OCI-LY7 (cell line): ENCODE measurements around the gene CTNNBIP1. TPM values are rescaled to one million over a fixed set of nuclear protein-coding genes. Genes with fewer than 3 reads are reported as not detected.

Source experiments
- BruUV-seq: library from RNA; stranded (reverse); fragments of 400-500 nt; replicated peaks from 2 replicates; lab custom pipeline; 2021; lab: Mats Ljungman, UMichigan
- CTCF ChIA-PET: fragments of 300-600 bp; sonication (Branson Sonifier 250); formaldehyde crosslinking; loops from one replicate; lab custom pipeline; 2022; ENCODE audit warnings: antibody characterized with exemption; ENCODE audit not compliant: unreplicated experiment; lab: Charles Lee
- POLR2A ChIA-PET: fragments of 300-600 bp; sonication (Branson Sonifier 250); formaldehyde crosslinking; loops from one replicate; lab custom pipeline; 2022; ENCODE audit warnings: antibody characterized with exemption; lab: Charles Lee
- DNase-seq: peaks from one replicate; pipeline ENCODE4 v3.0.0-alpha.2; 2015; ENCODE audit warnings: low spot score
- H2AFZ ChIP-seq: fragments of 200-600 bp; sonication (generic), shearing (Covaris generic); 2 replicates; pipeline ENCODE4 v1.6.1; 2014; ENCODE audit warnings: mild to moderate bottlenecking, antibody characterized with exemption, low read length, moderate library complexity
- H3K27ac ChIP-seq: fragments of 200-600 bp; sonication (generic); 2 replicates; pipeline ENCODE4 v1.5.1; 2014; ENCODE audit warnings: mixed run types, low read depth, mild to moderate bottlenecking, moderate library complexity, low read length, inconsistent platforms; ENCODE audit not compliant: poor library complexity, severe bottlenecking
- H3K36me3 ChIP-seq: fragments of 200-600 bp; sonication (generic); 2 replicates; pipeline ENCODE4 v1.6.1; 2014; ENCODE audit warnings: mild to moderate bottlenecking, antibody characterized with exemption, low read length, moderate library complexity, mixed read lengths; ENCODE audit not compliant: insufficient read depth
- H3K4me1 ChIP-seq: fragments of 200-600 bp; sonication (generic); 2 replicates; pipeline ENCODE4 v1.5.1; 2014; ENCODE audit warnings: mild to moderate bottlenecking, low read length; ENCODE audit not compliant: insufficient read depth, poor library complexity, severe bottlenecking
- H3K4me2 ChIP-seq: fragments of 200-600 bp; sonication (generic); 2 replicates; pipeline ENCODE4 v1.6.1; 2014; ENCODE audit warnings: mild to moderate bottlenecking, low read length
- H3K4me3 ChIP-seq: fragments of 200-600 bp; sonication (generic); 2 replicates; pipeline ENCODE4 v1.5.1; 2014; ENCODE audit warnings: mild to moderate bottlenecking, low read depth, low read length; ENCODE audit not compliant: poor library complexity, severe bottlenecking
- H3K79me2 ChIP-seq: fragments of 200-600 bp; sonication (generic); 2 replicates; pipeline ENCODE4 v1.6.1; 2016; ENCODE audit warnings: low read depth, mild to moderate bottlenecking, low read length, moderate library complexity, mixed read lengths; ENCODE audit not compliant: insufficient read depth
- H3K9me2 ChIP-seq: fragments of 200-600 bp; sonication (generic); 2 replicates; pipeline ENCODE4 v1.6.1; 2016; ENCODE audit warnings: mild to moderate bottlenecking, low read length, mixed read lengths; ENCODE audit not compliant: insufficient read depth
- H3K9me3 ChIP-seq: fragments of 200-600 bp; sonication (generic); 2 replicates; pipeline ENCODE4 v1.6.1; 2014; ENCODE audit warnings: mild to moderate bottlenecking, mixed run types, low read length, mixed read lengths
- H4K20me1 ChIP-seq: fragments of 200-600 bp; sonication (generic); 2 replicates; pipeline ENCODE4 v1.6.1; 2014; ENCODE audit warnings: mild to moderate bottlenecking, antibody characterized with exemption, low read length, moderate library complexity, mixed read lengths; ENCODE audit not compliant: insufficient read depth
- EZH2phosphoT487 ChIP-seq: fragments of 200-600 bp; sonication (generic); IDR thresholded peaks from 2 replicates; pipeline ENCODE4 v1.6.1; 2018; ENCODE audit warnings: low read depth, borderline replicate concordance, mild to moderate bottlenecking, mixed run types, antibody characterized with exemption, low read length, moderate library complexity, mixed read lengths
- intact Hi-C: fragments of 100-400 bp; cut with micrococcal nuclease; formaldehyde crosslinking; loops from one replicate; pipeline ENCODE4 v1.10.0; 2022; ENCODE audit not compliant: unreplicated experiment
- total RNA-seq, 2 experiments: library from RNA; depleted of rRNA in 1 of 2; stranded (reverse); fragments of >200 nt in 1 of 2; shearing (Covaris generic) in 1 of 2; gene quantifications; 2 replicates each; pipeline ENCODE4 v1.2.3, GENCODE V29; 2014 to 2022
- TF ChIP-seq, protein P1 (sequence below): fragments of 200-600 bp; sonication (generic); conservative IDR thresholded peaks from 2 replicates; pipeline ENCODE4 v1.5.1; 2014; ENCODE audit warnings: mild to moderate bottlenecking, antibody characterized with exemption, low read length, moderate library complexity, mixed read lengths

CTNNBIP1 gene
- total RNA-seq, 2 experiments from 2014 or later, result 14.7 to 17.4 TPM

DNA sequence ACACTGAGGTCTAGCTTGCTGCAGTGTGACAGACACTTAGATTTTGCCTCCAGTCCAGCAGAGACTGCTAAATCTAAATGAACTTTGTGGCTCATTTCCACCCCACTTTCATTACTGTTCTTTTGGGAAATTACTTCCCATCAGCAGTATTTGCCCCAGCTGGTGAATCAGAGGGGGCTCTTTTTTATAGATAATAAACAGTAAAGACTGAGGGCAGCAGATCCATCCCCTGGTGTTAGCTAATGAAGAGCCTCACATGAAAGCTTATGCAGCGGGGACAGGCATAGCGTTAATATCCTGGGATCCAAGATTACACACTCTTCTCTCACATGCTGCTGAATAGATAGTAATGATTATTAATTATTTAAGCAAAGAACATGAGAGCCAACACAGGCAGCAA, 6.4 kb upstream of the CTNNBIP1 start:
- Histone ChIP-seq H3K9me2 (no peaks in the 10 kb centered on the region), H3K4me1 (peaks cover 2% of the 10 kb centered on the region), H4K20me1 (no peaks in the 10 kb centered on the region), H3K27ac (no peak overlapping the region), H3K4me2 (no peak overlapping the region), H3K9me3 (no peaks in the 10 kb centered on the region), H3K4me3 (no peak overlapping the region), H2AFZ (no peak overlapping the region), H3K36me3 (no peaks in the 10 kb centered on the region), H3K79me2 (no peaks in the 10 kb centered on the region)
- BruUV-seq, result no TSS peak
- intact Hi-C loops, result no loop called here
- TF ChIP-seq, protein P1, sequence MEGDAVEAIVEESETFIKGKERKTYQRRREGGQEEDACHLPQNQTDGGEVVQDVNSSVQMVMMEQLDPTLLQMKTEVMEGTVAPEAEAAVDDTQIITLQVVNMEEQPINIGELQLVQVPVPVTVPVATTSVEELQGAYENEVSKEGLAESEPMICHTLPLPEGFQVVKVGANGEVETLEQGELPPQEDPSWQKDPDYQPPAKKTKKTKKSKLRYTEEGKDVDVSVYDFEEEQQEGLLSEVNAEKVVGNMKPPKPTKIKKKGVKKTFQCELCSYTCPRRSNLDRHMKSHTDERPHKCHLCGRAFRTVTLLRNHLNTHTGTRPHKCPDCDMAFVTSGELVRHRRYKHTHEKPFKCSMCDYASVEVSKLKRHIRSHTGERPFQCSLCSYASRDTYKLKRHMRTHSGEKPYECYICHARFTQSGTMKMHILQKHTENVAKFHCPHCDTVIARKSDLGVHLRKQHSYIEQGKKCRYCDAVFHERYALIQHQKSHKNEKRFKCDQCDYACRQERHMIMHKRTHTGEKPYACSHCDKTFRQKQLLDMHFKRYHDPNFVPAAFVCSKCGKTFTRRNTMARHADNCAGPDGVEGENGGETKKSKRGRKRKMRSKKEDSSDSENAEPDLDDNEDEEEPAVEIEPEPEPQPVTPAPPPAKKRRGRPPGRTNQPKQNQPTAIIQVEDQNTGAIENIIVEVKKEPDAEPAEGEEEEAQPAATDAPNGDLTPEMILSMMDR, result no peak
- TF ChIP-seq EZH2phosphoT487, result no peak
- no peak for DNase-seq
- ChIA-PET CTCF (no interaction called here), POLR2A (interaction anchor here (0.8 kb wide), 1 partner anchor 90 kb away, joined by 7 read pairs; no protein-coding TSS in a partner anchor)

DNA sequence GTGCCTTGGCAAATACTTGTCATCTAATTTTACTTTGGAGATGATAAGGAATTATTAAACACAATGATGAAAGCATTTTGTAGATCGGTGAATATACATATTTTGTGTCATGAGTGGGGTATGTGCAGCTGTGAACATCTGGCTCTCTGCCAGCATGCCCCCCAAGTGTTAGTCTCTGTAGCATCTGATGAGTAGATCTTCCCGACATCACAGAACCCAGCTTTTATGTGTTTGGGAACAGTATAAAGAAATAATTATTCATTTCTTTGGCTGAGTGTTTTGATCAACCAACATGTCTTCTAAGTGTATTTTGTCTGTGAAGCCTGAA, 4.5 kb upstream of the CTNNBIP1 start:
- Histone ChIP-seq H4K20me1 (no peaks in the 10 kb centered on the region), H3K4me3 (no peak overlapping the region), H3K9me3 (no peaks in the 10 kb centered on the region), H3K4me1 (peaks cover 7% of the 10 kb centered on the region), H2AFZ (no peak overlapping the region), H3K36me3 (no peaks in the 10 kb centered on the region), H3K79me2 (no peaks in the 10 kb centered on the region), H3K4me2 (no peak overlapping the region), H3K27ac (no peak overlapping the region), H3K9me2 (no peaks in the 10 kb centered on the region)
- ChIA-PET CTCF (no interaction called here), POLR2A (interaction anchor here (0.8 kb wide), 1 partner anchor 36 kb away, joined by 3 read pairs; no protein-coding TSS in a partner anchor)
- DNase-seq, result no peak
- TF ChIP-seq, protein P1, result peak; percentile 67
- no peak for TF ChIP-seq EZH2phosphoT487
- BruUV-seq, result no TSS peak
- intact Hi-C loops, result no loop called here

DNA sequence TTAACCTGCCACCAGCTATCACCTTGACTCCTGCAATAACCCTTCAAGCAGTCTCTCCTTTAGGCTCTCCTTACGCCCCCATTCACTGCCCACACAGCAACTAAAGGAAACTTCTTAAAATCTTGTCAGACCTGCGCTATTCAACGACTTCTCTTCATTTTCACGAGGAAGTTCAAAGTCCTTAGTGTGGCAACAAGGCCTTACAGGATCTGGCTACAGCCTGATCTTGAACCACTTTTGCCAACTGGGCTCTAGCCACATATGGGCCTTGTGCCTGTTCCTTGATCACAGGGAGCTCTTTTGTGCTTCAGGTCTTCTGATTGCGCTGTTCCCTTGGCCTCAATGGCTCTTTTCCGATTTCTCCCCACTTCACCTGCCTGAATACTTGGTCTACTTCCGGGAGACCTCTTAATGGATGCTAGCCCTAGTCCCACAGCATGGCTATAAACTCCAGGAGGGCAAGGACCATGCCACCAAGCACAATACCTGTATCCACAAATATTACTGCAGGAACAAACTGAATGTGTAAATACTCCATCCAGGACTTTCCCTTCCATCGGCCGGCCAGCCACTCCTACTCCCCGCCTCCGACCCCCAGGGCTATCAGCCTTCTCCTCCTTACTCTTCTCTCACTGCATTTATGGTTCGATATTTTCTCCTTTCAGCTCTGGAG, 2.3 kb upstream of the CTNNBIP1 start:
- intact Hi-C loops, result no loop called here
- CTCF ChIA-PET, result no interaction called here
- no peak overlapping the region for H3K4me3 ChIP-seq
- POLR2A ChIA-PET, result no interaction called here
- no peak overlapping the region for H2AFZ ChIP-seq
- H3K79me2 ChIP-seq, result no peaks in the 10 kb centered on the region
- no peak overlapping the region for H3K4me2 ChIP-seq
- H3K27ac ChIP-seq, result no peak overlapping the region
- no peaks in the 10 kb centered on the region for H4K20me1 ChIP-seq
- H3K36me3 ChIP-seq, result no peaks in the 10 kb centered on the region
- BruUV-seq, result no TSS peak
- no peaks in the 10 kb centered on the region for H3K9me2 ChIP-seq
- H3K4me1 ChIP-seq, result peaks cover 16% of the 10 kb centered on the region
- no peaks in the 10 kb centered on the region for H3K9me3 ChIP-seq
- DNase-seq, result no peak
- TF ChIP-seq, protein P1, result no peak
- no peak for TF ChIP-seq EZH2phosphoT487
